ENCODE data around the gene GSTM2. TPM values are rescaled to one million over a fixed set of nuclear protein-coding genes. Genes with fewer than 3 reads are reported as not detected.

The GSTM2 gene
- total RNA-seq, 4 donors from 2014 or later, result 37.1 to 73.6 (median 62.3) TPM

- Histone ChIP-seq H3K27ac (peak overlapping the region in 1 of 3 donors; percentile 17), H3K27me3 (no peaks in the 10 kb centered on the region), H3K36me3 (no peaks in the 10 kb centered on the region), H3K9me3 (no peaks in the 10 kb centered on the region), H3K4me3 (replicated peaks in 1 of 3) (no peak overlapping the region), H3K4me1 (no peaks in the 10 kb centered on the region)
- peak; percentile 23 to 64 for DNase-seq
- WGBS, 2 donors, result 67 to 81% methylated on average over 7 of the region's 7 CpGs
- TF ChIP-seq POLR2A (IDR thresholded peaks at IDR 0.05) (no peak), CTCF (IDR thresholded peaks at IDR 0.05) (no peak)
- intact Hi-C loops (cut with DNase I), result no loop called here
Measured at GRCh38 chr1:109722908-109723691, 55.2 kb downstream of the GSTM2 start.

Other genes starting within 250 kb of the GSTM2 start
- gene PSMA5, start 241.6 kb upstream of the GSTM2 start, total RNA-seq, result 10 to 100 TPM; 25.1 to 35.7 (median 28.0) TPM
- gene SYPL2, start 201.5 kb upstream of the GSTM2 start, total RNA-seq, result 10 to 100 TPM in 1 of 4 donors, 1 to 10 TPM in 3; 7.9 to 12.4 (median 9.1) TPM
- 10 to 100 TPM in 1 of 4 donors, 1 to 10 TPM in 3; 5.8 to 11.7 (median 8.4) TPM for gene ATXN7L2, start 184.2 kb upstream of the GSTM2 start, total RNA-seq
- 10 to 100 TPM in 3 of 4 donors, 1 to 10 TPM in 1; 8.1 to 16.0 (median 12.2) TPM for gene CYB561D1, start 174.0 kb upstream of the GSTM2 start, total RNA-seq
- 10 to 100 TPM; 13.5 to 14.0 (median 13.8) TPM for gene AMIGO1, start 158.3 kb upstream of the GSTM2 start, total RNA-seq
- 1 to 10 TPM in 2 of 4 donors, under 1 TPM in 2; 0.11 to 3.8 (median 1.1) TPM for gene GPR61, start 128.2 kb upstream of the GSTM2 start, total RNA-seq
- 1 to 10 TPM; 5.1 to 7.2 (median 6.0) TPM for gene GNAI3, start 119.4 kb upstream of the GSTM2 start, total RNA-seq
- not detected for gene GNAT2, start 48.4 kb upstream of the GSTM2 start, total RNA-seq
- gene AMPD2, start 48.2 kb upstream of the GSTM2 start, total RNA-seq, result 10 to 100 TPM; 31.2 to 74.8 (median 46.8) TPM
- 10 to 100 TPM; 30.8 to 68.8 (median 43.7) TPM for gene GSTM4, start 12.0 kb upstream of the GSTM2 start, total RNA-seq
- 10 to 100 TPM in 1 of 4 donors, not detected in 3; 23.4 TPM for gene GSTM1, start 19.8 kb downstream of the GSTM2 start, total RNA-seq
- gene GSTM5, start 44.2 kb downstream of the GSTM2 start, total RNA-seq, result 1 to 10 TPM; 2.8 to 5.4 (median 3.0) TPM
- 100 to 1,000 TPM in 3 of 4 donors, 10 to 100 TPM in 1; 61.1 to 162 (median 132) TPM for gene GSTM3, start 73.0 kb downstream of the GSTM2 start, total RNA-seq
- not detected for gene EPS8L3, start 95.9 kb downstream of the GSTM2 start, total RNA-seq
- gene CSF1, start 242.8 kb downstream of the GSTM2 start, total RNA-seq, result 100 to 1,000 TPM in 1 of 4 donors, 10 to 100 TPM in 3; 33.5 to 127 (median 62.3) TPM